ENCODE measurements around the gene FNDC7.

GRCh38 chr1:108664481-108664880 lies 48.2 kb upstream of the FNDC7 start:
- TF ChIP-seq, protein P1, sequence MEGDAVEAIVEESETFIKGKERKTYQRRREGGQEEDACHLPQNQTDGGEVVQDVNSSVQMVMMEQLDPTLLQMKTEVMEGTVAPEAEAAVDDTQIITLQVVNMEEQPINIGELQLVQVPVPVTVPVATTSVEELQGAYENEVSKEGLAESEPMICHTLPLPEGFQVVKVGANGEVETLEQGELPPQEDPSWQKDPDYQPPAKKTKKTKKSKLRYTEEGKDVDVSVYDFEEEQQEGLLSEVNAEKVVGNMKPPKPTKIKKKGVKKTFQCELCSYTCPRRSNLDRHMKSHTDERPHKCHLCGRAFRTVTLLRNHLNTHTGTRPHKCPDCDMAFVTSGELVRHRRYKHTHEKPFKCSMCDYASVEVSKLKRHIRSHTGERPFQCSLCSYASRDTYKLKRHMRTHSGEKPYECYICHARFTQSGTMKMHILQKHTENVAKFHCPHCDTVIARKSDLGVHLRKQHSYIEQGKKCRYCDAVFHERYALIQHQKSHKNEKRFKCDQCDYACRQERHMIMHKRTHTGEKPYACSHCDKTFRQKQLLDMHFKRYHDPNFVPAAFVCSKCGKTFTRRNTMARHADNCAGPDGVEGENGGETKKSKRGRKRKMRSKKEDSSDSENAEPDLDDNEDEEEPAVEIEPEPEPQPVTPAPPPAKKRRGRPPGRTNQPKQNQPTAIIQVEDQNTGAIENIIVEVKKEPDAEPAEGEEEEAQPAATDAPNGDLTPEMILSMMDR (IDR thresholded peaks at IDR 0.05 in 2 of 3, conservative IDR thresholded peaks at IDR 0.05 in 1 of 3; ENCODE audit: control insufficient read depth in 2 of 3, extremely low read depth in 1 of 3, insufficient read depth in 1 of 3, low read depth in 3 of 3, low read length in 3 of 3) = no peak
- no peak for TF ChIP-seq NR2C1 (IDR thresholded peaks at IDR 0.05)
- no peak for TF ChIP-seq FOXK2 (IDR thresholded peaks at IDR 0.05)
- TF ChIP-seq MEF2A (IDR thresholded peaks at IDR 0.05; ENCODE audit: insufficient read depth, low read depth, low read length) = no peak
- TF ChIP-seq RAD21 (IDR thresholded peaks at IDR 0.05; ENCODE audit: insufficient read depth, low read depth, low read length) = no peak
- TF ChIP-seq, protein P2, sequence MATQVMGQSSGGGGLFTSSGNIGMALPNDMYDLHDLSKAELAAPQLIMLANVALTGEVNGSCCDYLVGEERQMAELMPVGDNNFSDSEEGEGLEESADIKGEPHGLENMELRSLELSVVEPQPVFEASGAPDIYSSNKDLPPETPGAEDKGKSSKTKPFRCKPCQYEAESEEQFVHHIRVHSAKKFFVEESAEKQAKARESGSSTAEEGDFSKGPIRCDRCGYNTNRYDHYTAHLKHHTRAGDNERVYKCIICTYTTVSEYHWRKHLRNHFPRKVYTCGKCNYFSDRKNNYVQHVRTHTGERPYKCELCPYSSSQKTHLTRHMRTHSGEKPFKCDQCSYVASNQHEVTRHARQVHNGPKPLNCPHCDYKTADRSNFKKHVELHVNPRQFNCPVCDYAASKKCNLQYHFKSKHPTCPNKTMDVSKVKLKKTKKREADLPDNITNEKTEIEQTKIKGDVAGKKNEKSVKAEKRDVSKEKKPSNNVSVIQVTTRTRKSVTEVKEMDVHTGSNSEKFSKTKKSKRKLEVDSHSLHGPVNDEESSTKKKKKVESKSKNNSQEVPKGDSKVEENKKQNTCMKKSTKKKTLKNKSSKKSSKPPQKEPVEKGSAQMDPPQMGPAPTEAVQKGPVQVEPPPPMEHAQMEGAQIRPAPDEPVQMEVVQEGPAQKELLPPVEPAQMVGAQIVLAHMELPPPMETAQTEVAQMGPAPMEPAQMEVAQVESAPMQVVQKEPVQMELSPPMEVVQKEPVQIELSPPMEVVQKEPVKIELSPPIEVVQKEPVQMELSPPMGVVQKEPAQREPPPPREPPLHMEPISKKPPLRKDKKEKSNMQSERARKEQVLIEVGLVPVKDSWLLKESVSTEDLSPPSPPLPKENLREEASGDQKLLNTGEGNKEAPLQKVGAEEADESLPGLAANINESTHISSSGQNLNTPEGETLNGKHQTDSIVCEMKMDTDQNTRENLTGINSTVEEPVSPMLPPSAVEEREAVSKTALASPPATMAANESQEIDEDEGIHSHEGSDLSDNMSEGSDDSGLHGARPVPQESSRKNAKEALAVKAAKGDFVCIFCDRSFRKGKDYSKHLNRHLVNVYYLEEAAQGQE (IDR thresholded peaks at IDR 0.05; ENCODE audit: low read depth, low read length) = no peak
- no peak for TF ChIP-seq TCF12 (IDR thresholded peaks at IDR 0.05; ENCODE audit: low read depth, low read length)
- TF ChIP-seq, protein P3, sequence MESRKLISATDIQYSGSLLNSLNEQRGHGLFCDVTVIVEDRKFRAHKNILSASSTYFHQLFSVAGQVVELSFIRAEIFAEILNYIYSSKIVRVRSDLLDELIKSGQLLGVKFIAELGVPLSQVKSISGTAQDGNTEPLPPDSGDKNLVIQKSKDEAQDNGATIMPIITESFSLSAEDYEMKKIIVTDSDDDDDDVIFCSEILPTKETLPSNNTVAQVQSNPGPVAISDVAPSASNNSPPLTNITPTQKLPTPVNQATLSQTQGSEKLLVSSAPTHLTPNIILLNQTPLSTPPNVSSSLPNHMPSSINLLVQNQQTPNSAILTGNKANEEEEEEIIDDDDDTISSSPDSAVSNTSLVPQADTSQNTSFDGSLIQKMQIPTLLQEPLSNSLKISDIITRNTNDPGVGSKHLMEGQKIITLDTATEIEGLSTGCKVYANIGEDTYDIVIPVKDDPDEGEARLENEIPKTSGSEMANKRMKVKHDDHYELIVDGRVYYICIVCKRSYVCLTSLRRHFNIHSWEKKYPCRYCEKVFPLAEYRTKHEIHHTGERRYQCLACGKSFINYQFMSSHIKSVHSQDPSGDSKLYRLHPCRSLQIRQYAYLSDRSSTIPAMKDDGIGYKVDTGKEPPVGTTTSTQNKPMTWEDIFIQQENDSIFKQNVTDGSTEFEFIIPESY (IDR thresholded peaks at IDR 0.05) = no peak
- no peak for TF ChIP-seq FOXM1 (IDR thresholded peaks at IDR 0.05; ENCODE audit: low read depth, low read length)
- TF ChIP-seq EZH2 (IDR thresholded peaks at IDR 0.05; ENCODE audit: borderline replicate concordance, control insufficient read depth, low read depth, low read length) = no peak
- no peak for TF ChIP-seq ASH2L (IDR thresholded peaks at IDR 0.05; ENCODE audit: borderline replicate concordance, low read depth)
- TF ChIP-seq JUND (IDR thresholded peaks at IDR 0.05; ENCODE audit: low read depth, low read length) = no peak
- TF ChIP-seq BHLHE40 (IDR thresholded peaks at IDR 0.05; ENCODE audit: borderline replicate concordance in 1 of 2, low read depth in 2 of 2, low read length in 1 of 2) = no peak
